H1 (cell line): ENCODE measurements around the gene SH3BP5. TPM values are rescaled to one million over a fixed set of nuclear protein-coding genes. Genes with fewer than 3 reads are reported as not detected.

ENCODE experiments used
- CBX8 ChIP-seq: fragments of 300-800, 300-1000 bp; sonication (generic); IDR thresholded peaks from 2 replicates; pipeline ENCODE4 v1.7.1; 2016; ENCODE audit warnings: low read depth, low read length, borderline replicate concordance
- CHD7 ChIP-seq: fragments of 300-600 bp; sonication (generic); IDR thresholded peaks from 2 replicates; pipeline ENCODE4 v1.7.1; 2012; ENCODE audit warnings: low read length, moderate library complexity, mild to moderate bottlenecking, inconsistent platforms; ENCODE audit not compliant: insufficient replicate concordance
- HDAC6 ChIP-seq: IDR thresholded peaks from one replicate; pipeline ENCODE4 v1.7.1; 2012; ENCODE audit warnings: low read depth, mild to moderate bottlenecking, inconsistent platforms, low read length, moderate library complexity
- KDM4A ChIP-seq: IDR thresholded peaks from one replicate; pipeline ENCODE4 v1.7.1; 2012; ENCODE audit warnings: low read depth, mild to moderate bottlenecking, moderate library complexity, low read length, inconsistent platforms; ENCODE audit not compliant: severe bottlenecking
- MAFK ChIP-seq: IDR thresholded peaks from 2 replicates; pipeline ENCODE4 v1.6.1; 2012; ENCODE audit warnings: low read depth, mild to moderate bottlenecking, improper control_type of control experiment, low read length
- RAD21 ChIP-seq, 2 experiments: IDR thresholded peaks in 1 of 2; conservative IDR thresholded peaks in 1 of 2; 2 replicates each; pipeline ENCODE4 v1.6.1; 2011; ENCODE audit warnings: low read depth in 2 of 2, low read length in 2 of 2, improper control_type of control experiment in 1 of 2, inconsistent platforms in 1 of 2, mild to moderate bottlenecking in 1 of 2, moderate library complexity in 1 of 2
- SIN3A ChIP-seq, 2 experiments: IDR thresholded peaks in 1 of 2; conservative IDR thresholded peaks in 1 of 2; 2 replicates each; pipeline ENCODE4 v1.6.1; 2011 to 2012; ENCODE audit warnings: low read length in 2 of 2, improper control_type of control experiment in 1 of 2, low read depth in 1 of 2, mild to moderate bottlenecking in 1 of 2
- SIX5 ChIP-seq: IDR thresholded peaks from 2 replicates; pipeline ENCODE4 v1.6.1; 2011; ENCODE audit warnings: mild to moderate bottlenecking, low read depth, low read length
- TAF7 ChIP-seq: optimal IDR thresholded peaks from 2 replicates; pipeline ENCODE3; 2011; ENCODE audit warnings: low read depth, mild to moderate bottlenecking, inconsistent platforms, low read length, moderate library complexity, borderline replicate concordance
- polyA plus RNA-seq, 7 experiments: library from polyadenylated mRNA; depleted of rRNA in 3 of 7; stranded (reverse) in 5 of 7; unstranded in 2 of 7; fragments of >200 nt in 5 of 7; fragments of 200-250 nt in 2 of 7; gene quantifications; 1 replicate in 5 of 7; 2 replicates in 1 of 7; 4 replicates in 1 of 7; pipeline versions ENCODE4 v1.2.1 to v1.2.3, GENCODE V29; 2011 to 2013; ENCODE audit warnings: missing spikeins in 2 of 7, mixed read lengths in 2 of 7
- total RNA-seq: library from RNA; stranded (reverse); fragmentation: NEBNext Ultra II Directional; extraction: Animal tissue kit (Norgen Biotek cat#: 25700); gene quantifications from 2 replicates; pipeline ENCODE4 v1.2.1, GENCODE V29; 2021
- TF ChIP-seq, protein P1 (sequence below): IDR thresholded peaks from 2 replicates; pipeline ENCODE4 v1.6.1; 2012; ENCODE audit warnings: inconsistent platforms

Gene SH3BP5
- total and polyA plus RNA-seq, 2 of the 8 experiments (the other 6 are each of a cell fraction or from before 2014, with no cell fraction given): 7.1 to 9.7 TPM

DNA sequence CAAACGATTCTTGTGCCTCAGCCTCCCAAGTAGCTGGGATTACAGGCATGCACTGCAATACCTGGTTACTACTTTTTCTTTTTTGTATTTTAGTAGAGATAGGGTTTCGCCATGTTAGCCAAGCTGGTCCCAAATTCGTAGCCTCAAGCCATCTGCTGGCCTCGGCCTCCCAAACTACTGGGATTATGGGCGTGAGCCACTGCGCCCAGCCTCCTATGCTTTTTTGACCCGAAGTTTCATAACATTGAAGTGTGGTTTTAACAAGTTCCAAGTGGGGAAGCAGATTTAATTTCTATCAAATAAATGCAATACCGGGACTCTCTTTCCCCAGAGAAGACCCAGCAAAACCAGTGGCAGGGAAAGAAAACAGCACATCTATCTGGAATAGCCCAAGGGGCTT is 13.7 kb downstream of the SH3BP5 start (continued):
- TF ChIP-seq CHD7 (no peak), SIX5 (no peak), RAD21 (IDR thresholded peaks at IDR 0.05 in 1 of 2, conservative IDR thresholded peaks at IDR 0.05 in 1 of 2; ENCODE audit: low read depth in 2 of 2, low read length in 2 of 2) (no peak), KDM4A (no peak), CBX8 (no peak), MAFK (no peak), TAF7 (no peak), SIN3A (conservative IDR thresholded peaks at IDR 0.05 in 1 of 2, IDR thresholded peaks at IDR 0.05 in 1 of 2; ENCODE audit: low read depth in 1 of 2, low read length in 2 of 2) (no peak), HDAC6 (no peak)
- TF ChIP-seq, protein P1, sequence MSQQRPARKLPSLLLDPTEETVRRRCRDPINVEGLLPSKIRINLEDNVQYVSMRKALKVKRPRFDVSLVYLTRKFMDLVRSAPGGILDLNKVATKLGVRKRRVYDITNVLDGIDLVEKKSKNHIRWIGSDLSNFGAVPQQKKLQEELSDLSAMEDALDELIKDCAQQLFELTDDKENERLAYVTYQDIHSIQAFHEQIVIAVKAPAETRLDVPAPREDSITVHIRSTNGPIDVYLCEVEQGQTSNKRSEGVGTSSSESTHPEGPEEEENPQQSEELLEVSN: no peak
